Chondrocyte (in vitro differentiated cells): ENCODE data around the gene HACL1. TPM values are rescaled to one million over a fixed set of nuclear protein-coding genes. Genes with fewer than 3 reads are reported as not detected.

Experiments used
- DNase-seq: peaks from one replicate; pipeline ENCODE4 v3.0.0; 2021; ENCODE audit warnings: mixed read lengths, low spot score
- H3K27ac Mint-ChIP-seq: one replicate; pipeline ENCODE4 v1.8.0; 2021; ENCODE audit warnings: mild to moderate bottlenecking, moderate library complexity, mixed read lengths; ENCODE audit not compliant: unreplicated experiment
- H3K27me3 Mint-ChIP-seq: 2 replicates; pipeline ENCODE4 v1.8.0; 2021; ENCODE audit warnings: low read depth, mixed read lengths
- H3K36me3 Mint-ChIP-seq: 2 replicates; pipeline ENCODE4 v1.8.0; 2021; ENCODE audit warnings: low read depth, mixed read lengths
- H3K4me1 Mint-ChIP-seq: 2 replicates; pipeline ENCODE4 v1.8.0; 2021; ENCODE audit warnings: low read depth, mild to moderate bottlenecking, mixed read lengths
- H3K4me3 Mint-ChIP-seq: one replicate; pipeline ENCODE4 v1.8.0; 2021; ENCODE audit warnings: mild to moderate bottlenecking, moderate library complexity, mixed read lengths; ENCODE audit not compliant: unreplicated experiment
- H3K9me3 Mint-ChIP-seq: 2 replicates; pipeline ENCODE4 v1.8.0; 2021; ENCODE audit warnings: low read depth, mixed read lengths
- CTCF ChIP-seq: fragments of 200-600 bp; sonication (generic); IDR thresholded peaks from 2 replicates; pipeline ENCODE4 v1.5.0; 2021; ENCODE audit warnings: antibody characterized with exemption, mild to moderate bottlenecking, moderate library complexity
- total RNA-seq: library from RNA; stranded (reverse); gene quantifications from 3 replicates; pipeline ENCODE4 v1.2.1, GENCODE V29; 2021

Gene HACL1
- total RNA-seq, 1 donor from 2014 or later, result 16.9 TPM

- Mint-ChIP-seq H3K27me3 (no peaks in the 10 kb centered on the region), H3K9me3 (no peaks in the 10 kb centered on the region), H3K36me3 (no peaks in the 10 kb centered on the region), H3K4me3 (peak overlapping the region; percentile 64), H3K4me1 (peaks cover 48% of the 10 kb centered on the region), H3K27ac (peak overlapping the region; percentile 30)
- no peak for TF ChIP-seq CTCF
- no peak for DNase-seq
Measured at GRCh38 chr3:15520185-15520584, 81.2 kb downstream of the HACL1 start.

GRCh38 chr3:15519096-15519495, 82.3 kb downstream of the HACL1 start:
- DNase-seq, result no peak
- H3K36me3 Mint-ChIP-seq, result no peaks in the 10 kb centered on the region
- H3K27ac Mint-ChIP-seq, result no peak overlapping the region
- H3K9me3 Mint-ChIP-seq, result no peaks in the 10 kb centered on the region
- no peak for TF ChIP-seq CTCF
- no peaks in the 10 kb centered on the region for H3K27me3 Mint-ChIP-seq
- peaks cover 50% of the 10 kb centered on the region for H3K4me1 Mint-ChIP-seq
- no peak overlapping the region for H3K4me3 Mint-ChIP-seq

- H3K4me1 Mint-ChIP-seq, result peaks cover 15% of the 10 kb centered on the region
Measured at GRCh38 chr3:15514663-15515340, 86.6 kb downstream of the HACL1 start.

GRCh38 chr3:15513810-15514662, 87.3 kb downstream of the HACL1 start:
- Mint-ChIP-seq H3K9me3 (no peaks in the 10 kb centered on the region), H3K4me1 (peaks cover 15% of the 10 kb centered on the region), H3K27ac (peak overlapping the region; percentile 22), H3K36me3 (no peaks in the 10 kb centered on the region), H3K27me3 (no peaks in the 10 kb centered on the region), H3K4me3 (no peak overlapping the region)
- no peak for TF ChIP-seq CTCF
- no peak for DNase-seq

More at GRCh38 chr3:15514663-15515340, 86.6 kb downstream of the HACL1 start:
- no peak for TF ChIP-seq CTCF
- Mint-ChIP-seq H3K36me3 (no peaks in the 10 kb centered on the region), H3K9me3 (no peaks in the 10 kb centered on the region), H3K4me3 (no peak overlapping the region), H3K27ac (peak overlapping the region; percentile 22), H3K27me3 (no peaks in the 10 kb centered on the region)
- DNase-seq, result no peak

- Mint-ChIP-seq H3K27me3 (no peaks in the 10 kb centered on the region), H3K9me3 (no peaks in the 10 kb centered on the region), H3K4me1 (peaks cover 15% of the 10 kb centered on the region), H3K27ac (no peak overlapping the region), H3K36me3 (no peaks in the 10 kb centered on the region), H3K4me3 (no peak overlapping the region)
- no peak for DNase-seq
- TF ChIP-seq CTCF, result no peak
Measured at GRCh38 chr3:15513116-15513515, 88.3 kb downstream of the HACL1 start.
